HG03108 (cell line): Measurements from ENCODE around the gene TM7SF2.
"Not testable (repeated sequence)": the region's sequence is repeated elsewhere in the genome, so short reads cannot be mapped to it uniquely, and the experiment has no call there.

Source experiments
- ATAC-seq: cut with Tn5 transposase; IDR thresholded peaks from one replicate; pipeline ENCODE4 v1.9.1; 2021; ENCODE audit warnings: moderate library complexity; ENCODE audit not compliant: unreplicated experiment

Gene TM7SF2

DNA sequence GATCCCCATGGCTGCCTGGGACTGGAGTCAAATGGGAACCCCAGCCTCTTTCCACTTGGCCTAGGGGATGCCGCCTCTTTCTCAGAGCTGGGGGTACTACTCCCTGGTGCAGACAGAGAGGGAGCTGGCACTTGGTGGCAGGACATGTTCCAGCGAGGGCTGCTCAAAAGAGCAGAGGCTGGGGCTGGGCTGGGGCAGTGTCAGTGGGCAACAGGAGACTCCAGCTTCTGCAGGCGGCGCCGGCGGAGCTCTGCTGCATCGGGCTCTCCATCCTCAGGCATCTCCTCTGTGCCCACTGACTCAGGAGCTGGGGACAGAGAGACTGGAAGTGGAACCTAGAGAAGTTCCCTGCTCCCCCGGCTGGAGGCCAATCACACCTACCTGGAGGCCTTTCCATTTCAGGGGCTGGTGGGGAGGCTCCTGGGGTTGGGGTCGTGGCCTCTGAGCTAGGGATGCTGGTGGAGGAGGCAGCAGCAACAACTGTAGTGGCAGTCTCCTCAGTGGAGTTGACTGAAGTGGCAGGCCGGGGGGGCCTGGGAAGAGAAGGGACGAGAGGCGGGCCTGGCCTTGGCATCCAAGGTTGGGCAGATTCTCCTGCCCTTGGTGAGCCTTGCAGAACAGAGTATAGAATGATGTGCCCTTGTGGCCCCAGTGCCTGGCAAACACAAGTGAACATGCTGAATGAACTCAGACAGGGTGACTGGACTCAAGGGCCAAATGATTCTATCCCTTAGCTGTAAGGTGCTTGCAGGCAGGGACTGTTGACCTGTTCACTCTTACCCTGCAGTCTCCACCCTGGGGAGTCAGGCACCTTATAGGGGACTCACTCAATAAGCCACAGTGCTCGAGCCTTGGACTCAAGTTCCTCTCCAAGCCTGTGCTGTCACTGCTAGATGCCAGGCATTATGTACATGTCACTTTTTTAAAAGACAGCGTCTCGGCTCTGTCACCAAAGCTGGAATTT lies 16.8 kb downstream of the TM7SF2 start:
- no peak for ATAC-seq

DNA sequence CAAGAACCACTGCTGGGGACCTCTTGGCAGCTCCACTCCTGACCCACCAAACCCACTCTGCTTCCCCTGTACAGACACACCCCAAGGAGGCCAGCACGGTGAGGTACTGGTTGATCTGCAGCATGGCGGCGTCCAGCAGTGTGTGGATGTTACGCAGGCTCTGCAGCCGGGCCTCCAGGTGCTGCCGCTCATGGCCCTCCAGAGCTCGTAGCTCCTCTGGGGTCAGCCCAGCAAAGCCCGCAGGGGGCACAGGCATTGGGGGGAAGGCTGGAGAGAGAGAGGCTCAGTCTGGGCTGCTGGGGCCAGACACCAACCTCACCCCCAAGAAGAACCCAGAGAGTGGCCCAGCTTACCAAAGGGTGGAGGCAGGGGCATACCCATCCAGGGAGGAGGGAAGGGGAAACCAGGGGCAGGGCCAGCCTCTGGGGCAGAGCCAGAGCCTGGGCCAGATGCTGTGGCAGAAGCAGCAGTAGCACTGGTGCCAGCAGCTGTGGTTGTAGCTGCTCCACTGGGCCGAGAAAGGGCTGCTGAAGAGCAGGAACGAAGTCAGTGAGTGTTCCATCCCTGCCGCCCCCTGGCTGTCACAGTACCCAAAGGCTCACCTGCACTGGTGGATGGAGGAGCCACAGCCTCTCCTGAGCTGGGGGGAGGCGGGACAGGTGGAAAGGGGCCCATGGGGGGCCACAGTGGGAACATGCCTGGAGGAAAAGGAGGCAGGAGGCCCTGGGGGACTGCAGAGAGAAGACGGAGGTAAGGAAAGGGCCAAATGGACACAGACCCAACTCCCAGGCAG lies 18.2 kb downstream of the TM7SF2 start:
- ATAC-seq: no peak

DNA sequence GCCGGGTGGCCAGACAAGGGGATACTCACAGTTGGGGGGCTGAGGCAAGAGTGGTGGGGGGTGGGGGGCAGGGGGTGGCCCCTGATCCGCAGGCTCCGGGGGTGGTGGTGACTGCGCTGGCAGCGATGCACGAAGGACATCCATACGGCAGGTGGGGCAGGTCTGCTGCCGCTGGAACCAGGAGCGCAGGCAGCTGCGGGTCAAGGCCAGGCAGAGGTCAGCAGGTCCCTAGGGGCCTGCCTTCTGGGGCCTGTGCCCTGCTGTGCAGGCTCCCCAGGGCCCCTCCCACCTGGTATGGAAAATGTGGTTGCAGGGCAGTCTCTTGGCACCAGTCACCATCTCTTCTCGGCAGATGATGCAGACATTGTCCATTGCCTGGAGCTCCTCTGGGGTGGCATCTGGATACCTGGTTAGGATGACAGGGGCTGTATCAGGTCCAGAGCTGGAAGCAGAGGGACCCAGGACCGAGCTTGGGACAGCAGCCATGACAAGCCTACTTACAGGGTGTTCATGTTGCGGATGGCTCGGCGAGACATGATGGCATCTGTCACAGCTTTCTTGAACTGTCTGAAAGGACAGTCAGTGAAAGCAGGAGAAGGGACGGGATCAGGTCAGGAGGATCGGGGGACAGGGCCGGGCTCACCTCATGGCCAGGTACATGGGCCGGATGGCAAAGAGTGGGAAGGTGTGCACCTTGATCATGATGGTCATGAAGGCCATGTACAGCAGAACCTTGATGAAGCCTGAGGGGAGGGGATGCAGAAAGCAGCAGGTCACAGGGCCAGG lies 19.2 kb downstream of the TM7SF2 start:
- ATAC-seq: no peak

DNA sequence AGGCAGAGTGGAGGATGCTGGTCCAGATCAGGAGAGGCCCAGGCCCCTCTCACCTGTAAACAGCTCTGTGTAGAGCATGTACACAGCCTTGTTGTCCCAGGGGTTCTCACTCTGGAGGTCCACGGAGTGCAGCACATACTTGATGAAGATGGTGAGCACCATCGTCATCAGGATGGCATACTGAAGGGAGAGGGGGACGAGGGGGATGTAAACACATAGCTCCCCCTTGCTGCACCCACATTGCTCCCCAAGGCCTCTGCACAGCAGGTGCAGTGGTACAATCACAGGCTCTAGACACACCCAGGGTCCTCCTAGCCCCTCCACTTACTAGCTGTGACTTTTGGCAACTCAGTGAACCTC lies 19.7 kb downstream of the TM7SF2 start:
- no peak for ATAC-seq

DNA sequence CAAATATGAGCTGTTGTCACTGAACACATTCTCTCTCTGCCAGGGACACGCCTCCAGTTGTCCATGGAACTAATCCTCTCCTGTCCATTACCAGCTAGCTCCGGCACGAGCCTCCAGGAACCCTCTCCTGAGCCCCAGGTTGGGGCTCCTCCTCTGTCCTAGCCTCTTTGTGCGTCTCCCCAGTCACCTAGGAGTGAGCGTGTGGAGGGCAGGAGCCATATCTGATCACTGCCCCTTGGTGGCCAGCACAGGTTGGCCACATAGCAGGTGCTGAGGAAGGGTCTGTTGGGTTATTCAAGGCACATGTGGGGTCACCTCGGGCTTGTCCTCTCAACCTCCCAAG lies 20.2 kb downstream of the TM7SF2 start:
- ATAC-seq: no peak

DNA sequence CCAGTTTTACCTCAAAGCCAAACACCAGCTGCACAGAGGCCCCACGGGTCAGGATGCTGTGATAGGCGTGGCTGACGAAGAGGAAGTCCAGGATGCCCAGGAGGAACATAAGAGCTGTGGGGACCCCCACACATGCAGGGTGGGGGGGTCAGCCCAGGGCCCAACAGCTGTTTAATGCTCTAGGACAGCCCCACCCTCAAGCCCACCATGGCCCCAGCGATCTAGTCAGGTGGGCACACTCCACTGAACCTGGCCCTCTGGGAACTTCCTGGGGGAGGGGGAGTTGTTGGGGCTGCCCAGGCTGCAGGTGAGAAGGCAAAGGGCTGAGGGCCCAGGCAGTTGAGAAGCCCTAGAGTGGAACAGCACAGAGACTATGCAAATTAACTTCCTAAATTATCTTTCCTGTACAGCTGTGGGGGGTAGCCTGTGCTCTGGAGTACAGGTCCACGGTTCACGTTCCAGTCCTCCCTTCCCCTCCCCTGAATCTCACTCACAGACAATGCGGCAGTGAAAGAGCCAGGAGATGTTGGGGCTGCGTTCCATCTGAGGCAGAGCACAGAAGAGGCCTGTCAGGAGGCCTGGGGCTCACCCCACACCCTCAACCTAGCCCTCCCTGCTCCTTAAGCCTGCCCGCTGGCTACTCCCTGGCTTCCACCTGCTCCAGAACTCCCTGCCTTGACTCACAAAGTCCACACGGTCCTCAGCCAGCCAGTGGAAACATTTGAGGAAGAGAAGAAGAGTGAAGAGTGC lies 20.7 kb downstream of the TM7SF2 start:
- no peak for ATAC-seq

DNA sequence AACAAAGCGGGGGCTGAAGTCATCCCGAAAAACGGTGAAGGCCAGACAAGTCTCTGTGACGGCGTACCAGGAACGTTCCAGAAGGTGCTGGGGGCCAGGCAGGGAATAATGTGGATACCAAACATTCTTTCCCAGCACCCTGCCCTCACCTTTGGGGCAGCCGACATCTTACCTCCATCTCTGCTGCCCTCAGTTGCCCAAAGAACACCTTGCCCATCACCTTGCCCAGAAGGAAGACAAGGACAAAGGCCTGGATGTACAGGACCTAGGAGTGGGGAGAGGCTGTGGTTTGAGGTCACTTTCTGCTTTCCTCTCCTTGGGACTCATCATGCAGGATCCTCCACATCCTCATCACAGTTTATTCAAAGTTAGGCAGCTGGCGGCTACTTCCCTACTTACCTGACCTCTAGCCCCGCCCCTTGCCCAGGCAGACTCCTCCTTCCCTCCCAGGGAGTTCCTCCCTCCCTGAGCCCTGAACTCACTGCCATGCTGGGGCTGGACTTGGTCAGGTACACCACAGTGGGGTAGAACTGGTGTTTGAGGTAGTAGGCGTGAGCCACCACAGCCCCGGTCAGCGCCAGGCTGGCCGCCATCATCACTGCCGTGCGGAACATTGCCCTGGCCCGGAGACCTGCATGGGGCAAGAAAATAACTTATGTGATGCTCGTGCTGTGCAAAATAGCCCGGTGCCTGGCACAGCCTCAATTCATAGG lies 21.5 kb downstream of the TM7SF2 start:
- no peak for ATAC-seq

DNA sequence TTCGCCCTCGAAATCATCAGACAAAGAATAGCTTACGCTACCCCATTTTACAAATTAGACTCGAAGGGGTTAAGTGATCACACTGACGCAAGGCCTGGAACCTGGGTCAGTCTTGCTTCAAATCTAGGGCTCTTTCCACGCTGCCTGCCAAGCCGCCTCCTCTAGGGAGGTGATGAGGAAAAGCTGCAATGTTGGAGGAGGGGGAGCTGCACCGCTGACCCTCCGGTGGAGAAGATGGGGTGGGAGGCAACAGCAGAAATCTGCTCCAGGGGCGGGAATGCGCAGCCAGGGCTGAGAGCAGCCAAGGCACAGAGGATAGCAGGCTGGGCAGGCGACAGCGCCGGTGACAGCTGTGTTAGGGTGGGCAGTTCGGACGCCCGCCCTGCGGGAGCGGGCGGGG lies 22.1 kb downstream of the TM7SF2 start:
- ATAC-seq: no peak

DNA sequence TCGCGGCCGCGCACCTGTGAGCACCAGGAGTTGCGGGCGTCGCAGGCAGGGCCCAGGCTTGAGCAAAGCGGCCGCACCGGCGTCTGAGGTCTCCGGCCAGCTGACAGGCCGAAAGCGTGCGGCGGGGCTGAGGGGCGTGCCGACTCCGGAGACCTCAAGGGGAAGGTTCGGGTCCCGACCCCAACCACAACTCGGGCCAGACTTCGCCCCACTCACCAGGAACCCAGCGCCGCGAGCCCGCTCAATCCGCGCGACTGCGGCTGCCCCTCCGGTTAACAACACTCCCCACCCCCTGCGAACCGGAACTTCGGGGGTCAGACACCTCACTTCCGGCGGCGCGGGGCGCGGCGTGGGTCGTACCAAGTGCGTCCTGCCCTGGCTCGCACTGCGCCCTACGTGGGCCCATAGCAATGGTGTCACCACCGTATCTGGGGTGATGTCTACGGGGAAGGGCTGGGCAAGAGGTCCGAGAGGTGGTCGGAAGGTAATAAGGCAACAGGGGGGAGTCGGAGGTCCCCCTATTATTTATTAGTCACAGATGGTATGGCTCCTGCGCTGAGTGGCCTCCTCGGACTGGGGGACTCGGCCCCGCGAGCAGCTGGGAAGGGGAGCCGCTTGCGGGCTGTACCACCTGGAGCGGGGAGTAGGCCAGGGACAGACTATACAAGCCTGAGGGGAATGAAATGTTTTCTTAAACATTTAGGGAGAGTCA lies 22.7 kb downstream of the TM7SF2 start, which contains the start of gene SYVN1:
Gene SYVN1, minus strand, starts transcription at position 280 of the 712 bp plus-strand sequence. CDS start 918 bp downstream, outside the sequence.
- peak; percentile 54 for ATAC-seq

DNA sequence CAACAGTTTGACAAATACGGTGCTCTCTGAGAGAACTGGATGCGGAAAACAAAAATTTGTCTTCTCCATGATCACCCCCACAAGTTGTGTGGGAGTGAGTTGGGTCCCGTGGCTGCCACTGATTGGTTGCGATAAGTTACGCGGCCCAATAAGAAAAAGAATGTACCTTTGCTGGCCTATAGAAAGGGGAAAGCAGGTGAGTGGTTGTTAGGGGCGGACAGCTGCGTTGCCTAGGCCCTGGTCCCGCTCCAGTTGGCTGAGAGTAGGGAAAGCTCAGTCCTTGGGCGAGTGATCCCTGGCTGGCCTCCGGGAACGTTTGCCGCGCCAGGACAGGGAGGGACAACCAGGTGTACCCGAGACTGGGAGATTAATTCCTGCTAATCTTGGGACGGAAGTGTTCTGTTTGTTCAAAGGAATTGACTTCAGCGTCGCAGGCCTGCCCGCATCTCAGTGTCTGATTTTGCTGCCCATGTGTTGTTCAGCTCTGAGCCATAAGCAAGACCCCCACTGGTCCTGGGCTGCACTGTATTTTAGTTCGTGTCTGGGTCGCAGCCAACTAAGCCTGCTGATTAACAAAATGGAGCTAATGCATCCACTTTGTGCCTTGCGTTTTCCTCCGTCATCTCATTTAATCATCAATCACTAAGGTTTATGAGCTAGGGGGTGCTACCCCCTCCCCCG lies 23.4 kb downstream of the TM7SF2 start:
- ATAC-seq: peak; percentile 62

DNA sequence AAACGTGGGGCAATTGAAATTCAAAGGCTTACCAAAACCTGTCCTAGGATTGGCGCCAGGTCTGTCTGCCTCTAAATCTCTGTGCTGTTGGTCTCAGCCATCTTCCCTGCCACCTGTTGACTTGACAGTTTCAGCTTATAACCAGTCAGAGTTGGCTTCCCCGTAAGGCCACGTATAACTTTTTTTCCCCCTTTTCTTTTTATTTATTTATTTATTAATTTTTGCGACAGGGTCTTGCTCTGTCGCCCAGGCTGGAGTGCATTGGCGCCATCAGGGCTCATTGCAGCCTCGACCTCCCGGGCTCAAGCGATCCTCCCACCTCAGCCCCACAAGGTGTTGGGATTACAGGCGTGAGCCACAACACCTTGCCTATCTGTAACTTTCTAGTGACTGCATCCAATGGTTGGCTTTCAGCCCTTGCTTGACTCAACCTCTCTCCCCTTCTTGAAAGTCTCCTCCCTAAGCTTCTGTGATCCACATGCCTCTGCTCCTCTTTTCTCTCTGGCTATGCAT lies 24.0 kb downstream of the TM7SF2 start:
- no peak for ATAC-seq

DNA sequence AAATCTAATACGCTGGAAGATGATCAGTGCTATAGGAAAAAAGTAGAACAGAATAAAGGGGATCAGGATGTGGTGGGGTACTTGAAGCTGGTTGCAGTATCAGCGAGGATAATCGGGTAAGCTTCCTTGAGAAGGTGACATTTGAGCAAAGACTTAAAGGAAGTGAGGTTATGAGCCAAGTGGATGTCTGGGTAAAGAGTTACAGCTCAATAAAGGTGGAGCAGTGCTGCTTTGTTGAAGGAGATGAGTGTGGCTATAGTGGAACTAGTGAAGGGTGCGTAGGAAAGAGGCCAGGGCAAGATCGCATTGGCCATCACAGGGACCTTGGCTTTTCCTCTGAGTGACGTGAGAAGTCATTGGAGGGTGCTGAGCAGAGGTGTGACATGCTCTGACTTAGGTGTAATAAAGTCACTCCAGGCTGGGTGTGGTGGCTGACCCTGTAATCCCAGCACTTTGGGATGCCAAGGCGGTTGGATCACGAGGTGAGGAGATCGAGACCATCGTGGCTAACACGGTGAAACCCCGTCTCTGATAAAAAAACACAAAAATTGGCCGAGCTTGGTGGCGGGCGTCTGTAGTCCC lies 24.9 kb downstream of the TM7SF2 start:
- no peak for ATAC-seq

DNA sequence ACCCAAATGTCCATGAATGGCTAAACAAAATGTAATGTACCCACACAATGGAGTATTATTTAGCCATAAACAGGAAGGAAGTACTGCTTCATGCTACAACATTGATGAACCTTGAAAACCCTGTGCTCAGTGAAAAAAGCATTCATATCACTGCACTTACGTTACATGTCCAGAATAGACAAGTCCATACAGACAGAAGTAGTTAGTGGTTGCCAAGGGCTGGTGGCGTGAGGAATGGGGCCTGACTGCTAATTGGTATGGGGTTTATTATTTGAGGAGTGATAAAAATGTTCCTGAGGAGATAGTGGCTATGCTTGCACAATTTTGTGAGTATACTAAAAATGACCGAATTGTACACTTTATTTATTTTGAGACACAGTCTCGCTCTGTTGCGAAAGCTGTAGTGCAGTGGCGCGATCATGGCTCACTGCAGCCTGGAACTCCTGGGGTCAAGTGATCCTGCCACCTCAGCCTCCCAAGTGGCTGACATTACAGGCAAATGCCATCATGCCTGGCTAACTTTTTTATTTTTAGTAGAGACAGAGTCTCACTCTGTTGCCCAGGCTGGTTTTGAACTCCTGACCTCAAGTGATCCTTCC lies 30.3 kb downstream of the TM7SF2 start:
- no peak for ATAC-seq

DNA sequence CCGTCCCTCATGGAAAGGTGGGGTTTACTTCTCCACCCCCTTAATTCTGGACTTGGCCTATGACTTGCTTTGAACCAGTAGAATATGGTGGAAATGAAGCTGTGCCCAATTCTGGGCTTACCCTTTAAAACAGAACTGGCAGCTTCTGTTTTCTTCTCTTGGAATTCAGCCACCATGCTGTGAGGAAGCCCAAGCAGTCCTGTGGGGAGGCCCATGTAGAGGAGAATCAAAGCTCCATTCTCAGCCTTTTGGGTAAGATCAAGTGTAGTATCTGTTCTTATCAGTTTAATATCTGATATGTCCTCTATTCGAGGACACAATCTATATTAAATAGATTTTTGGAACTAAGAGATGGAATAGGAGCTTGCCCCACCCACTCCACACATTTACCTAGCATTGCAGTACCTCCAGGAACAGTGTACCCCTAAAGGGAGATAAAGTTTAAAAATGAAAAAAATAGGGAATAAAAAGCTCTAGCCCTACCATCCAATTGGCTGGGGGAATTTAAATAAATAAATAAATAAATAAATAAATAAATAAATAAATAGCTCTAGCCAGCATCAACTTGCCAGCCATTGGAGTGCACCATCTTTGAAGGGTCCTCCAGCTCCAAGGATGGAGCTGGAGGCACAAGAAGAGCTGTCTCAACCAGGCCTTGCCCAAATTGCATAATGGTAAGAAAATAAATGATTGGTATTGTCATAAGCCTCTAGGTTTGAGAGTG lies 35.8 kb downstream of the TM7SF2 start:
- ATAC-seq: no peak

DNA sequence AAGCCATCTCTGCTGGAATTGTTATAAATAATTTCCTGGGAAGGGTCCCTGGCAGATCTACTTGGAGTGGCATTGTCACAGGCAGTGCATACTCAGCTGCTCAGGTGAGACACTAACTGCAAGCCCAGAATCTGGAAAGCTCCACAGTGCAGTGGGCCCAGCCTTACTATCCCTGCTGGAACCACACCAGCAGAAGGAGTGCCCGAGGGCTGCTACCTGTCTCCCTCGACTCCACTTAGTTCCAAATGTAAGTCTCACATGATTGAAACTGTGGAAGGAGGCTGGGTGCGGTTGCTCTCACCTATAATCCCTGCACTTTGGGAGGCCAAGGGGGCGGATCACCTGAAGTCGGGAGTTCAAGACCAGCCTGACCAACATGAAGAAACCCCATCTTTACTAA lies 37.0 kb downstream of the TM7SF2 start:
- no peak for ATAC-seq

DNA sequence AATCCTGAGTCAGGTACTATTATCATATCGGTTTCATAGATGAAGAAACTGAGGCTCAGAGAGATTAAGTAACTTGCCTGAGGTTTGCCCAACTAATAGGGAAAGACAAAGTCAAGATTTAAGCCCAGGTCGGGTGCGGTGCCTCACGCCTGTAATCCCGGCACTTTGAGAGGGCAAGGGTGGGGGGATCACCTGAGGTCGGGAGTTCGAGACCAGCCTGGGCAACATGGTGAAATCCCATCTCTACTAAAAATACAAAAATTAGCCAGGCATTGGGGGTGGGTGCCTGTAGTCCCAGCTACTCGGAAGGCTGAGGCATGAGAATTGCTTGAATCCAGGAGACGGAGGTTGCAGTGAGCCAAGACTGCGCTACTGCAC lies 38.4 kb downstream of the TM7SF2 start:
- not testable (repeated sequence) for ATAC-seq
